HG03469 (cell line): Measurements from ENCODE around the gene CPEB1.
"Not testable (repeated sequence)": the region's sequence is repeated elsewhere in the genome, so short reads cannot be mapped to it uniquely, and the experiment has no call there.

ENCODE experiments used
- ATAC-seq: cut with Tn5 transposase; IDR thresholded peaks from one replicate; pipeline ENCODE4 v1.9.1; 2021; ENCODE audit warnings: mild to moderate bottlenecking, moderate library complexity, moderate number of reproducible peaks; ENCODE audit not compliant: unreplicated experiment

CPEB1 gene

DNA sequence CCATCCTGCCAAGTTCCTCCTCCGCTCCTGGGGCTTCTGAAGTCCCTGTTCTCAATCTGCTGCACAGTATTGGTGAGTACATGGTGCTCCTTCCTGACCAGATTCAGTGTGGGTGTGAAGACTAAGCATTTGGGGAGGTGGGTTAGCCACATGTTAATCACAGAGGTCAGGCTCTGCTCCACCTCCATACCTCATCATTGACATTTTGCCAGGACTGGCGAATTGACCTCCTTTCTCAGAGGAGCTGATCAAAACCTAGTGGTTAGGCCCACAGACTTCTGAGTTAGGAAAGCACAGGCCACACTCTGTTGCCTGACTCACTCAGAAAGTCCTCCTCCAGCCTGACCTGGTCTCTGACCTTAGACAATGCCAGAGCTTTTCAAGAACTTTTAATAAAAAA is 98.5 kb downstream of the CPEB1 start:
- ATAC-seq: no peak

- ATAC-seq: no peak
Measured at GRCh38 chr15:82545478-82545877, 101.7 kb downstream of the CPEB1 start.

DNA sequence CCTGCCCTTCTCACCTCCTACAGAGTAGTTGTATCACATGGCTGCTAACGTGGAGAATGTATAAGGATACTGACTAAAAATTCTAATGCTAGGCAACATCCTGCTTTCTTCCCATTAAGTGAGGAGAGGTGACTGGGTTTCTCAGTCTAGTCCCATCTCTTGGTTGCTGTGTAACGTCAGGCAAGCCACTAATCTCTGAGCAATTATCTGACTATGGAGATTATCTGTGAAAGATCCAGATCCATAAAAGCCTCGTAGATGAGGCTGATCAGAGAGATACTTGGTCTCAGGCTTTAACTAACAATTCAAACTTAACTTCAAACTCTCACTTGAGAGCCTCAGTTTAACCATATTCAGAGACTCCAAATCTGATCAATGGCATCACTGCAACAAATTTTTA is 102.2 kb downstream of the CPEB1 start:
- no peak for ATAC-seq

- ATAC-seq: no peak
Measured at GRCh38 chr15:82544431-82544830, 102.7 kb downstream of the CPEB1 start.

- no peak for ATAC-seq
Measured at GRCh38 chr15:82543160-82543559, 104.0 kb downstream of the CPEB1 start.

- no peak for ATAC-seq
Measured at GRCh38 chr15:82540984-82541431, 106.2 kb downstream of the CPEB1 start.

- ATAC-seq: peak; percentile 85
Measured at GRCh38 chr15:82540055-82540983, 106.8 kb downstream of the CPEB1 start, which contains the start of gene RPS17. Gene RPS17, minus strand, starts transcription at chr15:82540457. Its CDS starts 29 bp downstream, at chr15:82540428.

- no peak for ATAC-seq
Measured at GRCh38 chr15:82539691-82540054, 107.5 kb downstream of the CPEB1 start.

DNA sequence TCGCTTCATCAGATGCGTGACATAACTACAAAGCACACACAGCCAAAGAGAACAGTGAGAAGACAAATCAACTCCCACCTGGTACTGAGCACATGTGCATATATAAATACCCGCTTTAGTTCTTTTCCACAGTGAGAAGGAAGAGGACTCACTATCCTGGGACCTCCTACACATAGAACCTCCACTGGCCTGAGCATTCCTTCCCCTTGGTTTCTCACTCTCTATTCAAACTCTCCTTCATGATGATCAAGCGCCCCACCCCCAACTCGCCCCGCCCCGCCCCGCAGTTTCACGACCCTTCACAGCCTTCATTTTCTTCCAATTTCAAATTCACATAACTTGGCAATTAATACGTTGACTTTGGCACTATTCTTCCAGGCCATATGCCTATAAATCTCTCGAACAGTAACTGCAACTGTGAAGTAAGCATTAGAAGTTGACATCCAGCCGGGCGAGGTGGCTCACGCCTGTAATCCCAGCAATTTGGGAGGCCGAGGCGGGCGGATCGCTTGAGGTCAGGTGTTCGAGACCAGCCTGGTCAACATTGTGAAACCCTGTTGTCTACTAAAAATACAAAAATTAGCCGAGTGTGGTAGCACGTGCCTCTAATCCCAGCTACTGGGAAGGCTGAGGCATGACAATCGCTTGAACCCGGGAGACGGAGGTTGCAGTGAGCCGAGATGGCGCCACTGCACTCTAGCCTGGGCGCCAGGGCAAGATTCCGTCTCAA is 108.0 kb downstream of the CPEB1 start:
- no peak for ATAC-seq

GRCh38 chr15:82537351-82537908 is 109.7 kb downstream of the CPEB1 start:
- no peak for ATAC-seq

DNA sequence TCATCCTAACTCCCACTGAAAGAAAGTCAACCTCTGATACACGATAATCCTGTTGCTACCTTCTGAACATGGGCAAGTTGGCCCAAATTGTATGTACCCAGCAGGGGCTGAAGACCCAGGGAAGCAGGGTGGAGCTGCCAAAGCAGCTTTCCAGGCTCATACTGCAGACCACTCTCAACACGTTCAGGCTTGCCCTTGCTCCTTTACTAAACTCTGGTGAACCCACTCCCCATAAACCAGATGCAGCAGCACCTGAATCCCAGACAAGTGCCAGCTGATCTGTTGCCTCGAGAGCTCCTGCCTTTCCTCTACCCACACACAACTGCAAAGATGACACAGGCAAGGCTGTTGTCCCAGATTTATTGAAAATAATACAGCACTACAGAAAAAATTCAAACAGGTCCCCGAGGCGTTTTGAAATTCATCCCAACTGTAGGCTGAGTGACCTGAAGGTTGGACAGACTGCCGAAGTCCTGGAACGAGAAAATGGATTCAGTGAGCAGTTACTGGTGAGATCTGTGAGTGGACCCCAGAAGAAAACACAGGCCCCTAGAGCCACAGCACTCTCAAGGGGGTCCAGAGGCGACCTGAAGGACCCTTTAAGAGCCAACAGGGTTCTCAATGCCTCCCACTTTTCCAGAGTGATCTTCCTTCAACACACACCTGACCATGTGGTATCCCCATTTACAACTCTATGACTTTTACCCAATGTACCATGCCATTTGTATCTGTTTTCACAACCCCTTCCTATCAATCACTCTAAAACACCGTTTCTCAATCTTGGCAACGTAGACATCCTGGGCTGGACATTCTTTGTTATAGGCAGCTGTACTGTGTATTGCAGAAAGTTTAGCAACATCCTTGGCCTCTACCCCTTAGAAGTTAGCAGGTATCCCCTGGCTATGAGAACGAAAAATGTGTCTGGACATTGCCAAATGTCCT is 110.5 kb downstream of the CPEB1 start:
- ATAC-seq: no peak

GRCh38 chr15:82535566-82536408 is 111.4 kb downstream of the CPEB1 start:
- ATAC-seq: no peak

DNA sequence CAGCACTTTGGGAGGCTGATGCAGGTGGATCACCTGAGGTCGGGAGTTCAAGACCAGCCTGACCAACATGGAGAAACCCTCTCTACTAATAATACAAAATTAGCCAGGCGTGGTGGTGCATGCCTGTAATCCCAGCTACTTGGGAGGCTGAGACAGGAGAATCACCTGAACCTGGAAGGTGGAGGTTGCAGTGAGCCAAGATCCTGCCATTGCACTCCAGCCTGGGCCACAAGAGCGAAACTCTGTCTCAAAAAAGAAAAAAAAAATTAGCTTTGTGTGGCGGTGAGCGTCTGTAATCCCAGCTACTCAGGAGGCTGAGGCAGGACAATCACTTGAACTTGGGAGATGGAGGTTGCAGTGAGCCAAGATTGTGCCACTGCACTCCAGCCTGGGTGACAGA is 112.0 kb downstream of the CPEB1 start:
- not testable (repeated sequence) for ATAC-seq

DNA sequence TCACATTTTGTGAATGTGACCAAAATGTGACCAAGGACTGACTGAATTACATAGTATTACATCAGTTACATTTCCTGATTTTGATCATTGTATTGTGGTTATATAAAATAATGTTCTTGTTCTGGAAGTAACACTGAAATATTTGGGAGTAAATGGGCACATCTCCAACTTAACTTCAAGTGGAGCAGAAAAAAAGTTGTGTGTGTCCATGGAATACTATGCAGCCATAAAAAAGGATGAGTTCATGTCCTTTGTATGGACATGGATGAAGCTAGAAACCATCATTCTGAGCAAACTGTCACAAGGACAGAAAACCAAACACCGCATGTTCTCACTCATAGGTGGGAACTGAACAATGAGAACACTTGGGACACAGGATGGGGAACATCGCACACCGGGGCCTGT is 112.7 kb downstream of the CPEB1 start:
- ATAC-seq: not testable (repeated sequence)

DNA sequence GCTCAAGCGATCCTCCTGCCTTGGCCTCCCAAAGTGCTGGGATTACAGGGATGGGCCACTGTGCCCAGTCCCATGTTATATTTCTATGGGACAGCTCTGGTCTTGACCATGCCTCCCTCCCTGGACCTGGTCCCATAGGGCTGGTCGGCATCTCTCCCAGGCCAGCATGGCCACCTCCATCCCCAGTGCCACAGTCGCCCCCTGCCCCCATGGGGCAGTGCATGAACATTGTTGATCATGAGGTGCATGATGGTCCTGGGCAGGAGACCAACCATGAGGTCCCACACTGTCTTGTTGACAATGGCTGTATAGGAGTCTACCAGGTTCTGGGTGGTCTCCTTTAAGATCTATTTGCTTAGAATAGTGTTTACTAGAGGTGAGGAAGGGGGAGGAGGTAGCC is 113.4 kb downstream of the CPEB1 start:
- no peak for ATAC-seq

GRCh38 chr15:82532991-82533481 is 114.1 kb downstream of the CPEB1 start:
- ATAC-seq: no peak

- no peak for ATAC-seq
Measured at GRCh38 chr15:82532383-82532990, 114.7 kb downstream of the CPEB1 start.

- no peak for ATAC-seq
Measured at GRCh38 chr15:82531496-82532382, 115.4 kb downstream of the CPEB1 start.
